ENCODE data around the gene PDE10A.

- no peak for TF ChIP-seq CTCF (IDR thresholded peaks at IDR 0.05)
- no peak for TF ChIP-seq POLR2A (IDR thresholded peaks at IDR 0.05)
- TF ChIP-seq EP300 (IDR thresholded peaks at IDR 0.05), result no peak
Measured at GRCh38 chr6:165632194-165632593, 30.8 kb downstream of the PDE10A start.

All from sigmoid colon (tissue), 4 donors.